Stimulated activated CD4-positive, alpha-beta T cell treated with anti-CD3 and anti-CD28 coated beads, Interleukin-12 subunit alpha, Interleukin-12 subunit beta, amount 100 ng/mL, for 4 hours (primary cell): Measurements from ENCODE around the gene ATP11A.
"Not testable (repeated sequence)": the region's sequence is repeated elsewhere in the genome, so short reads cannot be mapped to it uniquely, and the experiment has no call there.

ENCODE experiments used
- DNase-seq: peaks from one replicate; pipeline ENCODE4 v3.0.0-alpha.2; 2020

ATP11A gene

DNA sequence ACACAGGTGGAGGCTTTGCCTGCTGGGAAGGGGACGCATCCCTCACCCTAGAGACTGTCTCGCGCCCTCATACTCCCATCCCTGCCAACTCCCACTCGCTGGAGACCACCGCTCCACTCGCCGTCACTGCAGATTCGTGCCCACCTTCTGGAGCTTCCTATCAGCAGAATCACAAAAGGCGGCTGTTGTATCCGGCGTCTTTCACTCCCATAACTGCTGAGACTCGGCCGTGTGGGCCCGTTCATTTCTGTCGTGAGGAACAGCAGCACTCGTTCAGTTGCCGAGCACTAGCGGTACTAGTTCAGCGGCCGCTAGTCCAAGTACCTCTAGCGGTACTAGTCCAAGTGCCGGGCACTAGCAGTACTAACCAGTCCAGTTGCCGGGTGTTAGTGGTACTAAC lies 154.6 kb downstream of the ATP11A start:
- no peak for DNase-seq

DNA sequence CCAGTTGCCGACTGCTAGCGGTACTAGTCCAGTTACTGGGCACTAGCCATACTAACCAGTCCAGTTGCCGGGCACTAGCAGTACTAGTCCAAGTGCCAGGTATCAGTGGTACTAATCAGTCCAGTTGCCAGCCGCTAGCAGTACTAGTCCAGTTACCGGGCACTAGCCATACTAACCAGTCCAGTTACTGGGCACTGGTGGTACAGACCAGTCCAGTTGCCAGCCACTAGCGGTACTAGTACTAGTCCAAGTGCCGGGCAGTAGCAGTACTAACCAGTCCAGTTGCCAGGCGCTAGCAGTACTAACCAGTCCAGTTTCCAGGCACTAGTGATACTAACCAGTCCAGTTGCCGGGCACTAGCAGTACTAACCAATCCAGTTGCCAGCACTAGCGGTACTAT lies 155.0 kb downstream of the ATP11A start:
- no peak for DNase-seq

DNA sequence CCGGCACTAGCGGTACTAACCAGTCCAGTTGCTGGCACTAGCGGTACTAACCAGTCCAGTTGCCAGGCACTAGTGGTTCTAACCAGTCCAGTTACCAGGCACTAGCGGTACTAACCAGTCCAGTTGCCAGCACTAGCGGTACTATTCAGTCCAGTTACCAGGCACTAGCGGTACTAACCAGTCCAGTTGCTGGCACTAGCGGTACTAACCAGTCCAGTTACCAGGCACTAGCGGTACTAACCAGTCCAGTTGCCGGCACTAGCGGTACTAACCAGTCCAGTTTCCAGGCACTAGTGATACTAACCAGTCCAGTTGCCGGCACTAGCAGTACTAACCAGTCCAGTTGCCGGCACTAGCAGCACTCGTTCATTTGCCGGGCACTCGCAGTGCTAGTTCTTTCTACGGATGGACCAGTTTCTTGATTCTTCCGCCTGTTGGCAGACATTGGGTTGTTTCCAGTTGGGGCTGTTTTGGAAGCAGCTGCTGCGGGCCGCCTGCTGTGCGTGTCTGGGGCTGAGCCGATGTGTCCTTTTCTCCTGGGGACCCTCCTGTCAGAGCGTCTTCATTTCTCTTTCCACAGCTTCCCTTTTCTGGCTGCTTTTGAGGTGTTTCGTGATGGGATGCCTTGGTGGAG lies 155.8 kb downstream of the ATP11A start:
- DNase-seq = no peak

DNA sequence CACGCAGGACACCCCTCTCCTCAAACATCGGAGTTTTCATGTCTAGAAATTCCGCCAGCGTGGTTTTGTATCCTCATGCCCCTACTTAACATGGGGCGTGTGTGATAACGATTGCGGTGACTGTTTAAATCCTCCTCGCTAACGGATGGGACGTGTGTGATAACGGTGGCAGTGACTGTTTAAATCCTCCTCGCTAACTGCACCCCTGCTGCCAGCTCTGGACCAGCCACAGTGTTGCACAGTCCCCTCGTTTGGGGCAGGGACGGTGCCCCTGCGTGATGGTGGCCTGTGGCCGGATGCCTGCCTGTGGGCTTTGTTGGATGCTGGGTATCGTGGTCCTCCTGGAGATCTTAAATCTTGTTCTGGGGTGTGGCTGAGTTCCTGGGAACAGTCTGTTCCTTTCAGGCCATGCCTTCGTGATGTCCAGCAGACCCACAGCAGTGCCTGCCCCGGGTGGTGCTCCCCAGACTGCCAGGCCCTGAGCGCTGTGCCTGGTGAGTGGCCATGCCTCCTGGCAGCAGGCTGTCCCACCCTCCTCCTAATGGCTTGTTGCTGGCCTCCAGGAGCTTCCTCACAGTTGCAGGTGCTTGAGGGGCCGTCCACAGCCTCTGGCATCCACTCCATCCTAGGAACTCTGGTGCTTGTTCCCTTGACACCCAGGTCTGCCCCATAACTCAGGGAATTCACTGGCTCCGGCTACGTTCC lies 156.7 kb downstream of the ATP11A start:
- no peak for DNase-seq

DNA sequence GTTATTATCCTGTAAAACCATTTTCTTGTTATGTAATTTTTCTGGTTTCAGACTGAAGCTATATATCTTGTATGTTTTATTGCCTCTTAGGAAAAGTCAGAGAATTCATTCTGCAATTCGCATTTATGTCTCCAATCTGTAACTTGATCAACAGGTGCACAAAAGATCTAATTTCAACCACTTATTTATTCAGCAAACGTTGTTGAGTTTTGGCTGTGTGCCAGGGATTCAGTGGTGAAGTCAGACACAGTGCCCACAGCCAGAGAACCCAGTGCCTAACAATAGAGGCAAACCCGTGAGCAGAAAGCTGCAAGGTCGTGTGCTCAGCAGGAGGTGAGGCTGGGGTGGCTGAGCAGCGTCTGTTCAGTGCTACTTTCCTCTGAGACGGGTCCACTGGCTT lies 159.7 kb downstream of the ATP11A start:
- DNase-seq = no peak

DNA sequence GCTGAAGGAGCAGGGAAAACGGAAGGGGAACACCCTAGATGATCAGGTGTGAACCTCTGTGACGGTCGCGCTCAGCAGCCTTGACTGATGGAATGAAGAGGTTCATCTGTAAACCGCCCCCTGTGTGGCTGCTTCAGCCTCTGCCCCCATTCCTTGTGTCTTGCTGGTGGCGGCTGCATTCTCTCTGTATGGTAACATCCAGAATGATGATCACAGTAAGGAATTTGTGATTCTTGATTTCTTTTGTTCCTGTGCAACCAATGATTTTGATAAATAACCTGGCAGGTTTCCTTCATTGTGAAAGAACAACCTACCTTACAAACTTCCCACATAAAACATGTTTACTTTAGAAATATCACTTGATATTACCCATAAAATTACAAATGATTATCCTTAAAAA lies 160.4 kb downstream of the ATP11A start:
- DNase-seq = no peak

DNA sequence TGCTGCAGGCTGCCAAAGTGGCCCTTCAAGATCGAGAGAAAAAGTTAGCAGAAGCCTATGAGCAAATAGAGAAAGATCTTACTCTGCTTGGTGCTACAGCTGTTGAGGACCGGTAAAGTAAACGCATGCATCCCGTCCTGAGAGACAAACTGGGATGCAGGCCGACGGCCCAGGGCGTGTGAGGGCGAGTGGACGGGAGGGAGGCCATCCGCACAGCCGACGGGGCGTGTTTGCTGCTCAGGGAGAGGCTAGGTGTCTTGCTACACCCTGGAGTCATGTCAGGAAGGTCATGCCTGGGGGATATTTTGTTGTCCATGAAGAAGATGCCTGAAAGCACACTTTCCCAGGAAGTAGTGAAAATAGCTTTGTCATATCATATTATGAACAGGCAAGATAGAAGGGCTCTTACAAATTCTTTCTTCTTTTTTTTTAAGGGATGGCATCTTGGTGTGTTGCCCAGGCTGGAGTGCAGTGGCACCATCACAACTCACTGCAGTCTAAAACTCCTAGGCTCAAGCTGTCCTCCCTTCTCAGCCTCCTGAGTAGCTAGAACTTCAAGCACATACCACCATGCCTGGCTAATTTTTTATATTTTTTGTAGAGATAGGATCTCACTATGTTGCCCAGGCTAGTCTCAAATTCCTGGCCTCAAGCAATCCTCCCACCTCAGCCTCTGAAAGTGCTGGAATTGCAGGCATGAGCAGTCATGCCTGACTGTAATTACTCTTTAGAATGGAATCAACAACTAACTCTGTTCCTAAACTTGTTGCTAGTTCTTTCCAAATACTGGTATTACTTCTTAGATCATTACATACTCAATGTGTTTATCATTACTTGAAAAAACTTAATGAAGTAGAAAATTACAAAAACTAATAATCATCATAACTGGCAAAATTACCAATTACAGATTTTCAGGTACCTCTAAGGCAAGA lies 161.5 kb downstream of the ATP11A start:
- no peak for DNase-seq

DNA sequence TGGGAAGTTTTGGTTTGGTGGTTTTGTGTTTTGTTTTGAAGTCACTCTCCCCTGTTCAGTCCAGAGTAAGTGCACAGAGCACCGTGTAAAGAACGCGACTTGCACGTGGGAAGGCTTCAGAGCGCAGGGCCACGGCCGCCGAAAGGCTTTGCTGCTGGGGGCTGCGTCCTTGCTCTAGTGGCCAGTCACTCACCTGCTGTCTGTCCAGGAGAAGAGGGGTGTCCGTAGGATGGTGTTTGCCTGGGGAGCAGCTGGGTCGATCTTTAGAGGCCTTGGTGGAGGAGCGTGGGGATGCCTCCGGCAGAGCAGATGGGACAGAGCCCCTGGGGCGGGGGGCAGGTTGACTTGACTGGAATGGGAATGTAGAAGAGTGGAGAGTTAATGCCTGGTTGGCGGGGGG lies 162.6 kb downstream of the ATP11A start:
- no peak for DNase-seq

DNA sequence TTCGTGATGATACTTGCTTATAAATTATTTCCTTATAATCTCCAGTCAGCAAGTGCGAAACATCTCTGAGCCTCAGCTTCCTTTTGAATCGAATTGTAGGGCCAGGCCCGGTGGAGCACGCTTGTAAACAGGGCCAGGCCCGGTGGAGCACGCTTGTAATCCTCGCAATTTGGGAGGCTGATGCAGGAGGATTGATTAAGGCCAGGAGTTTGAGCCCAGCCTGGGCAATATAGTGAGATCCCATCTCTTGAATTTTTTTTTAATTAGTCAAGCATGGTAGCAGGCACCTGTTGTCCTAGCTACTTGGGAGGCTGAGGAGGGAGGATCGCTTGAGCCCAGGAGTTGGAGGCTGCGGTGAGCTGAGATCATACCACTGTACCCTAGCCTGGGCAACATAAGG lies 163.0 kb downstream of the ATP11A start:
- no peak for DNase-seq

DNA sequence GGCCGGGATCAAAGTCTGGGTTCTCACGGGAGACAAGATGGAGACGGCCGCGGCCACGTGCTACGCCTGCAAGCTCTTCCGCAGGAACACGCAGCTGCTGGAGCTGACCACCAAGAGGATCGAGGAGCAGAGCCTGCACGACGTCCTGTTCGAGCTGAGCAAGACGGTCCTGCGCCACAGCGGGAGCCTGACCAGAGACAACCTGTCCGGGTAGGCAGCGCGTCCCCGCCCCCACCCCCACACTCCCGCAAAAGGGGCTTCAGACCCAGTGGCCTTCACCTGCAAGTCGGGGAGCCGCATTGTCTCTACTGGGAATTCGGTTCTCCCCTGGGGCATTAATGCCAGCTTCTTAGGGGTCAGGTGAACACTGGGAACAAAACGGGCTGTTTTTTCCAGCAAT lies 164.5 kb downstream of the ATP11A start:
- no peak for DNase-seq

DNA sequence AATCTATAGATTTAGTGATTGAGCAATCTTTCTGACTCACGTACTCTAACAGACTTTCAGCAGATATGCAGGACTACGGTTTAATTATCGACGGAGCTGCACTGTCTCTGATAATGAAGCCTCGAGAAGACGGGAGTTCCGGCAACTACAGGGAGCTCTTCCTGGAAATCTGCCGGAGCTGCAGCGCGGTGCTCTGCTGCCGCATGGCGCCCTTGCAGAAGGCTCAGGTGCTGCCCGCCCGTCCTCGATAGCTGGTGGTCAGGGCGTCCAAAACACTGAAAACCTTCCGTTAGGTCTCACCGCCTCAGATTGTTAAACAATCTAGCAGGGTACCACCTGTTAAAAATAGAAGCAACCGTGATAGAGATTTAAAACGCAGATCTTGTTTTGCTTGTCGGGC lies 166.0 kb downstream of the ATP11A start:
- no peak for DNase-seq

DNA sequence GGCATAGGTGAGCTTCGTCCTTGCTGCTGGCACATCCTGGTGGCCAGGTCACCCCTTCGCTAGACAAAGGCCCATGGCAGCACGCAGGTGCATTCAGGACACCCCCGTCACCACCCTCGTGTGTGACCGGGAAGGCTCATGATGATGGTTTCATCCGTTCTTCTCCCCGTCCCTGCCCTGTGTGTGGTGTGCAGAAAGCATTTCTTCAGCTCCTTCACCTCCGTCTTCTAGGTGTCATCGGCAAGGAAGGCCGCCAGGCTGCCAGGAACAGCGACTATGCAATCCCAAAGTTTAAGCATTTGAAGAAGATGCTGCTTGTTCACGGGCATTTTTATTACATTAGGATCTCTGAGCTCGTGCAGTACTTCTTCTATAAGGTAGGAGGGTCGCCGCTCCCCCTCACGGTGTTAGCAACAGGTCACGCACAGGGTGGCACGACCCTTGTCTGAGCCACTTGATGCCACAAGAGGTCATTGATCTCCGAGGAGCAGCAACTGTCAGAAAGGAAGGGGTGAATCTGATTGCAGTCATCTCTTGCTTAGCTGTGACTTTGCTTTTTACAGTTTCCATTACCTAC lies 168.2 kb downstream of the ATP11A start:
- DNase-seq = no peak

DNA sequence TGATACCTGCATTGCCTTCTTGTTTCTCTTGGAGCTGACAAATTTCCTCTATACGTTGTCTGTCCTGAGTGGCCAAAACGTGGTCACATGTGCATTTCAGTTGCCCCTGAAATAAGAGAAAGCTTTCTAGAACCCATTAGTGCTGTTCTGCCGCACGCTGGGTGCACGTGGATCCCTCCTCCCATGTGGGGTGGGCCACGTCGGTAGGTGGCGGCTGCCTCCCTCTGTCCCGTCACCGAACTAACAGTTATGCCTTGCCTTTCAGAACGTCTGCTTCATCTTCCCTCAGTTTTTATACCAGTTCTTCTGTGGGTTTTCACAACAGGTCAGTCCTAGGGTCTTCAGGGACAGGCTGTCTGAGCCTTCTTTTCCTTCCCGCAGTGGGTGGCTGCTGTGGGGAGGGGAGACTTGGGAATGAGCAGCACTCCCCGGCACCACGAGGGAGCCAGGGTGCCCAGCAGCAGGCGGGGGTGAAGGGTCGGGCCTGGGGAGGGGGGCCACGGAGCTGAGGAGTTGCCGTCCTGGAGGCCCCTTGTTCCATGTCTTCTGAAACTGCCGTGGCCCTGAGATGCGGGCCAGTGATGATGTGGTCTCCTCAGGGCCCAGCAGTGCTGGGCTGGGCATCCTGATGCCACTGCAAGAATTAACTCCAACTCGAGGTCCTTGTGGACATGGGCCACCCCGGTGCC lies 169.4 kb downstream of the ATP11A start:
- no peak for DNase-seq

DNA sequence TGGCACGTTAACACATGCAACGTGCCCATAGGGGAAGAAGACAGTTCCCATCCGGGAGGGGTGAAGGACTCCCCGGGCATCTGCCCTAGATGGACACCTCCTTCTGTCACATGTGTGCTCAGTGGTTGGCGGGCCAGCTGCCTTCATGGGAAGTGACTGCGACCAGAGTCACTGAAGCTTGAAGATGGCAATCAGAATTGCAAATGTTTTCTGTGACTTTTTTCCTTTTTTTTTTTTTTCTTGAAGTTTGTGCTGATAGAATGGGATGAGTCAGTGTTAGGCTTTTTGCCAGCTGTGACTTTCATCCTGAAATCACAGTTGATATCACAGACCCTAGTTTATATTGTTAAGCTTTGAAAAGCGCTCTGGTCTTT lies 170.0 kb downstream of the ATP11A start:
- DNase-seq = no peak

DNA sequence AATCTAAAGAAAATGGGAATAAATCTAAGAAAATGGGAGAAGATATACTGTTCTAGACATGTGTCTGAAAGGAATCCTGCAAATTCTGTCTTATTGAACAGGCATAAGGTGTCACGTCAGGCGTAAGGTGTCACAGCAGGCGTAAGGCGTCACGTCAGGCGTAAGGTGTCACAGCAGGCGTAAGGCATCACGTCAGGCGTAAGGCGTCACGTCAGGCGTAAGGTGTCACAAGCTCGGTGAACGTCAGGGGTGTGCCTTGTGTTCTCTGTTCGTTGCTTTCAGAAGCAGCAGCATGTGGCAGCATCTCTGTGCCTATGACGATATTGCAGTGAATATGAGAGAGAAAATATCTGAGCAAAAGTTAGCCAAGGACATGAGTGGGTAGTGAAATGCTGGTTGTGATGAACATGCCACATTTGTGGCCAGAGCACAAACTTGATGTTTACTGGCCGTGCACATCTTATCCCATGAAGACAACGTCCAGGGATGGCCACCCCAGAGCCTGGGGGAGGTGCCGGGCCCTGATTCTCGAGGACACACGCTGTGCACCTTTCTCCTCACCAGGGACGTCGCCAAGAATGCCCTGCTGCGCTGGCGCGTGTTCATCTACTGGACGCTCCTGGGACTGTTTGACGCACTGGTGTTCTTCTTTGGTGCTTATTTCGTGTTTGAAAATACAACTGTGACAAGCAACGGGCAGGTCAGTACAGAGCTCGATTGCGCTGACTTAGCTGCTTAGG lies 172.2 kb downstream of the ATP11A start:
- no peak for DNase-seq

DNA sequence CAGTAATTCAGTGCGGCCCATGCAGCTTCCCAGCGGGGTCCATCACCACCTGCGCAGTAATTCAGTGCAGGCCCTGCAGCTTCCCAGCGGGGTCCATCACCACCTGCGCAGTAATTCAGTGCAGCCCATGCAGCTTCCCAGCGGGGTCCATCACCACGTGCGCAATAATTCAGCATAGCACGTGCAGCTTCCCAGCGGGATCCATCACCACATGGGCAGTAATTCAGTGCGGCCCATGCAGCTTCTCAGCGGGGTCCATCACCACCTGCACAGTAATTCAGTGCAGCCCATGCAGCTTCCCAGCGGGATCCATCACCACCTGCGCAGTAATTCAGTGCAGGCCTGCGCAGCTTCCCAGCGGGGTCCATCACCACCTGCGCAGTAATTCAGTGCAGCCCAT lies 173.5 kb downstream of the ATP11A start:
- DNase-seq = not testable (repeated sequence)

DNA sequence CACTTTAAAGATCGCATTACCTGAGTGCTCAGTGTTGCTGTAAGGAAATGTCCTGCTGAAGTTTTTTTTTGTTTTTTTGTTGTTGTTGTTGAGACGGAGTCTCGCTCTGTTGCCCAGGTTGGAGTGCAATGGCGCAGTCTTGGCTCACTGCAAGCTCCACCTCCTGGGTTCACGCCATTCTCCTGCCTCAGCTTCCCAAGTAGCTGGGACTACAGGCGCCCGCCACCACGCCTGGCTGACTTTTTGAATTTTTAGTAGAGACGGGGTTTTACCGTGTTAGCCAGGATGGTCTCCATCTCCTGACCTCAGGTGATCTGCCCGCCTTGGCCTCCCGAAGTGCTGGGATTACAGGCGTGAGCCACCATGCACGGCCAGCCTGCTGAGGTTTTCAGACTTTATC lies 175.6 kb downstream of the ATP11A start:
- not testable (repeated sequence) for DNase-seq

DNA sequence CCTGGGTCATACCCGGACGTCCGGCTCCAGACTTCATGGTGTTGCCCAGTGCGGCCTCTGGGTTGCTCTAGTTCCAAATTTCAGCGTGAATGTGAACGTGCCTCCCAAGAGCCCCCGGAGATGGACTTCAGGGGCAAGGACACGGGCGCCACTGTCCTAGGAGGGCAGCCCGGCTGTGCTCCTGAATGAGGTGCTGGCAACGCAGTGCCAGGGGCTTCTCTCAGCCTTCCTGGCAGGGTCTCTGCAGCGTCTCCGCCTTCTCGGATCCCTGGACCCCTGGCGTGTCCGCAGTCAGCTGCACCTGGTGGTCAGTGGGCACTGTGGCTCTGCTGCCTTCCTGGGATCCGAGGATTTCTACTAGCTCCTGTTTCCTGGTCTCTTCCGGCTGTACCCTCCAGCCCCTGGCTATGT lies 177.5 kb downstream of the ATP11A start:
- no peak for DNase-seq

DNA sequence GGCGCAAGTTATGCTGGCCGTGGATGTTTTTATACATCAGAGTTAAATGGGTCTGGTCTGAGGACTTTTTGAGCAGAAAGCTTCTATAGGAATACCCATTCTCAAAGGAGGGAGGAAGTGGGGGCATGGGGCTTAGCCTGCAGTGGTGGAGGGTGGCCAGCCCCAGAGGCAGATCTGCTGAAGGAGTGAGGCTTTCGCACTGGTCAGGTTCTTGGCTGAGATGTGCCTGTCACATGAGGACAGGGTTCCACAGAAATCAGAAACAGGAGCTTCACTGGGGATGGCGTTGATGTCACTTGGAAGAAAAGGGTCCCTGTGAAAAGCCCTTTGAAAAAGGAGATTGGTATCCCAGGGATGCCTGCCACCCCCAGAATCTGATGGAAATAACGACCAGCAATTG lies 178.5 kb downstream of the ATP11A start:
- no peak for DNase-seq

DNA sequence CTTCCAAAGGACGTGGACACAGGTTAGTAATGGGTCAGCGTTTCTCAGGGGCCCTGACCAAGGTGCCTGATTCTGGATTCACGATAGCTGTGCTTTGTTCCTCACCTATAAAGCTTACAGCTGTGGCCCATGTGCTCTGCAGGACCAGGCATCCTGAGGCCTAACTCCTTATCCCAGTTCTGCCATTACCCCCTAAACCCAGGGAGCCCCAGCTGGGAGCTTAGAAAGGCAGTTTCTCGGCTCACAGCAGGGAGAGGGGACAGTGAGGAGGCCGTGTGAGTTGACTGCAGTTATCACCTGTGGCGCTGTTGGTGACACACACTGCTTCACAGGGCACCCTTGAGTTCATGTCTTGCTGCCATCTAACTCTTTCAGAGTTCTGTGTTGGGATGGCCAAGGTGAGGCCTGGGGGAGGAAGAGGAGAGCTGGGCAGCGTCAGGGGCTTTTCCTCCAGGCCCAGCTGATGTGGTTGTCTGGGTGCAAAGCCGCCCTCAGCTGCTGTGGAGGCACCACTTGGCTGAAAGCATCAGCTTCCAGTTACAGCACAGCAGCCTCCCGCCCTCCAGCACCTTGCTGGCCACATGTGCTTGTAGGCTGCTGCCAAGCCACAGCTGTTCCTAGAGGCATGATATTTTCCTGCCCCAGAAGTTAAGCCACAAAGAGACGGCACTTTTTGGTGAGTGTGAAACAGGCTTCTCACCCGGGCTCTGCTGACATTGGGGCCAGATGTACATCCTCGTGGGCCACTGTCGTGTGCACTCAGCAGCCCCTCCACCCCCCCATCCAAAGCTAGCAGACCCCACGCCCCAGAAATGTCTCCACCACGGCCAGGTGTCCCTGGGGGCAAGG lies 179.6 kb downstream of the ATP11A start:
- no peak for DNase-seq

DNA sequence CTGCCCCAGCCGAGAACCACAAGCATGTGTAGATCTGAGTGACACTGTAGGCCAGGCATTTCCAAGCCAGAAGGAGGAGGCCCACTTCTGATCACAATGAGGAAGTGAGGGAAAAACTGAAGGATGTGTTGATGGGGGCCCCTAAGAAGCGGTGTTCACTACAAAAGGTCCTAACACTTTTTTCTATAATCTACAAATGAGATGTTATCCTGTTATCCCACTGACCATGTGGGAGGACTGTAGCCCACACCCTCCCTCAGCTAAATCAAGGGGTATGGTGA lies 180.2 kb downstream of the ATP11A start:
- DNase-seq = no peak
